Measurements from ENCODE around the gene CD47.
A peak's percentile ranks its signal among the peaks of the same experiment; 100 is the strongest.

CD47 gene

GRCh38 chr3:108130236-108130635, 39.4 kb upstream of the CD47 start:
- DNase-seq (ENCODE audit: low spot score) (no peak), ATAC-seq (ENCODE audit: low read depth) (no peak)
- Histone ChIP-seq H3K4me3 (ENCODE audit: severe bottlenecking) (no peak overlapping the region), H3K9me3 (ENCODE audit: severe bottlenecking) (no peaks in the 10 kb centered on the region), H3K27me3 (ENCODE audit: insufficient read depth, poor library complexity, severe bottlenecking) (no peaks in the 10 kb centered on the region), H3K36me3 (ENCODE audit: low read depth) (no peaks in the 10 kb centered on the region), H3K4me1 (ENCODE audit: insufficient read depth, poor library complexity, severe bottlenecking) (peaks cover 35% of the 10 kb centered on the region), H3K27ac (ENCODE audit: poor library complexity, severe bottlenecking) (peak overlapping the region; percentile 87)
- no peak for TF ChIP-seq CTCF (IDR thresholded peaks at IDR 0.05; ENCODE audit: poor library complexity, severe bottlenecking)

GRCh38 chr3:108127301-108127988, 36.6 kb upstream of the CD47 start:
- no peaks in the 10 kb centered on the region for H3K9me3 ChIP-seq (ENCODE audit: severe bottlenecking)
- no peaks in the 10 kb centered on the region for H3K36me3 ChIP-seq (ENCODE audit: low read depth)
- H3K4me1 ChIP-seq (ENCODE audit: insufficient read depth, poor library complexity, severe bottlenecking): peaks cover 27% of the 10 kb centered on the region
- H3K4me3 ChIP-seq (ENCODE audit: severe bottlenecking): no peak overlapping the region
- ATAC-seq (ENCODE audit: low read depth) (0 out of 3 replicates have a peak, but pooled peaks have one; percentile 13), DNase-seq (ENCODE audit: low spot score) (no peak)
- H3K27me3 ChIP-seq (ENCODE audit: insufficient read depth, poor library complexity, severe bottlenecking): no peaks in the 10 kb centered on the region
- TF ChIP-seq CTCF (IDR thresholded peaks at IDR 0.05; ENCODE audit: poor library complexity, severe bottlenecking): no peak
- no peak overlapping the region for H3K27ac ChIP-seq (ENCODE audit: poor library complexity, severe bottlenecking)

DNA sequence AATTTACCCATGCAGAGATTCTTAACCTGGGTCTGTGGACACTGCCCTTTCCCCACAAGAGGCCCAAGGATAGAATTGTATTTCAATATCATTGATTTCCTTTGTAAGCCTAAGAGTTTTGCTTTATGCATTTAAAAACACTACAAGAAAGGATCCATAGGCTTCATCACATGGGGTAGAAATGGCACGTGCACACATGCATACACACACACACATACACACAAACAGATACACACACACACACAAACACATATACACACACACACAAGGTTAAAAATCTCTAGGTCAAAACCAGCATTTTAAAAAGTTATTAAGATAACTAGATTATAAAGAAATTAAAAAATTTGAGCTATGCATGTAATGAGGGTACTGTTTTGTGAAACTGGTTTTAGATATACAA, 35.5 kb upstream of the CD47 start:
- Histone ChIP-seq H3K4me3 (ENCODE audit: severe bottlenecking) (no peak overlapping the region), H3K27ac (ENCODE audit: poor library complexity, severe bottlenecking) (no peak overlapping the region), H3K36me3 (ENCODE audit: low read depth) (no peaks in the 10 kb centered on the region), H3K27me3 (ENCODE audit: insufficient read depth, poor library complexity, severe bottlenecking) (no peaks in the 10 kb centered on the region), H3K9me3 (ENCODE audit: severe bottlenecking) (no peaks in the 10 kb centered on the region), H3K4me1 (ENCODE audit: insufficient read depth, poor library complexity, severe bottlenecking) (peaks cover 16% of the 10 kb centered on the region)
- ATAC-seq (ENCODE audit: low read depth) (no peak), DNase-seq (ENCODE audit: low spot score) (no peak)
- TF ChIP-seq CTCF (IDR thresholded peaks at IDR 0.05; ENCODE audit: poor library complexity, severe bottlenecking): no peak

- DNase-seq (ENCODE audit: low spot score) (no peak), ATAC-seq (ENCODE audit: low read depth) (no peak)
- Histone ChIP-seq H3K36me3 (ENCODE audit: low read depth) (no peaks in the 10 kb centered on the region), H3K4me3 (ENCODE audit: severe bottlenecking) (no peak overlapping the region), H3K4me1 (ENCODE audit: insufficient read depth, poor library complexity, severe bottlenecking) (peaks cover 10% of the 10 kb centered on the region), H3K9me3 (ENCODE audit: severe bottlenecking) (no peaks in the 10 kb centered on the region), H3K27me3 (ENCODE audit: insufficient read depth, poor library complexity, severe bottlenecking) (no peaks in the 10 kb centered on the region), H3K27ac (ENCODE audit: poor library complexity, severe bottlenecking) (no peak overlapping the region)
- TF ChIP-seq CTCF (IDR thresholded peaks at IDR 0.05; ENCODE audit: poor library complexity, severe bottlenecking): no peak
Observed at GRCh38 chr3:108125550-108126071, 34.8 kb upstream of the CD47 start.

GRCh38 chr3:108125153-108125543, 34.3 kb upstream of the CD47 start:
- no peak overlapping the region for H3K4me3 ChIP-seq (ENCODE audit: severe bottlenecking)
- TF ChIP-seq CTCF (IDR thresholded peaks at IDR 0.05; ENCODE audit: poor library complexity, severe bottlenecking): no peak
- H3K9me3 ChIP-seq (ENCODE audit: severe bottlenecking): no peaks in the 10 kb centered on the region
- ATAC-seq (ENCODE audit: low read depth) (no peak), DNase-seq (ENCODE audit: low spot score) (no peak)
- no peak overlapping the region for H3K27ac ChIP-seq (ENCODE audit: poor library complexity, severe bottlenecking)
- H3K4me1 ChIP-seq (ENCODE audit: insufficient read depth, poor library complexity, severe bottlenecking): peaks cover 5% of the 10 kb centered on the region
- H3K27me3 ChIP-seq (ENCODE audit: insufficient read depth, poor library complexity, severe bottlenecking): no peaks in the 10 kb centered on the region
- H3K36me3 ChIP-seq (ENCODE audit: low read depth): no peaks in the 10 kb centered on the region
